Activated CD4-positive, alpha-beta T cell treated with anti-CD3 and anti-CD28 coated beads, Interleukin-10, Interleukin-2, amounts not matched to agents 100 ng/mL and 50 ng/mL, durations not matched to agents 16 hours and 8 hours (primary cell): ENCODE data around the gene TRPM3.
"Not testable (repeated sequence)": the region's sequence is repeated elsewhere in the genome, so short reads cannot be mapped to it uniquely, and the experiment has no call there.

Experiments
- DNase-seq: peaks from one replicate; pipeline ENCODE4 v3.0.0-alpha.2; 2020

Gene TRPM3

GRCh38 chr9:70994582-70994981, 126.8 kb downstream of the TRPM3 start:
- no peak for DNase-seq

- no peak for DNase-seq
These were observed 132.9 kb downstream of the TRPM3 start for GRCh38 chr9:70988551-70988950.

GRCh38 chr9:70987986-70988385, 133.4 kb downstream of the TRPM3 start:
- DNase-seq = no peak

DNA sequence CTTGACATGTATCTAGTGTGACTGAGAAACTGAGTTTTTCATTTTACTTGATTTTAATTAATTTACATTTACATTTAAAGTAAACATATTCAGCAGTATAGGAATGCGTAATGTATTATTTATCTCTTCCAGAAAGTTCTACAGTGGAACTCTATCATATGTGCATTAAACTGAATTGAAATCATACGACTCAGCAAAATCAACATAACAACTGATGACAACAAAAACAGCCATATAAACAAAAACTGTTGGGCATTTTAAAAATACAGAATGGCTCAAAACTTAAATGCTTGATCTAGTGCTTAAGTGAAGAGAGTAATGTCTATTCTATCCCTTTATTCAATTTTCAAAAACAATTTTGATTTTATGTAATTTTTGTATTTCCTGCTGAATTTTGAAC, 134.4 kb downstream of the TRPM3 start:
- DNase-seq = no peak

- no peak for DNase-seq
These were observed 137.6 kb downstream of the TRPM3 start for GRCh38 chr9:70983723-70984295.

- DNase-seq = no peak
These were observed 140.1 kb downstream of the TRPM3 start for GRCh38 chr9:70981312-70981711.

DNA sequence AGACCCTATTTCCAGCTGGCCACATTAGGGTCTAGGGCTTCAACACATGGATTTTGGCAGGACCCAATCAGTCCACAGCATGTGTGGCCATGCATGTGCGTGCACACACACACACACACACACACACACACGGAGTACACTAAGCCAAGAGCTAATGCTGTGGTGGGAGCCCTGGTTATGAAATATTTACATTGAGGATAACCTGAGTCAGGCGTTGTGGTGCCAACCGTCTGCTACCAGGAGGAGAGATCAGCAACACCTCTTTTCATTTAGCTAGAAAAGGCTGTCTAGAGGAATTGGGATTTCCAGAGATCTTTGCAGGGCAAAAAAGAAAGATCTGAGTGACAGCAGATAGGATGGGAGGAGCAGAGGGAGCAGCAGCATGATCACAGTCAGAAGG, 141.5 kb downstream of the TRPM3 start:
- no peak for DNase-seq

- no peak for DNase-seq
These were observed 143.3 kb downstream of the TRPM3 start for GRCh38 chr9:70978085-70978484.

DNA sequence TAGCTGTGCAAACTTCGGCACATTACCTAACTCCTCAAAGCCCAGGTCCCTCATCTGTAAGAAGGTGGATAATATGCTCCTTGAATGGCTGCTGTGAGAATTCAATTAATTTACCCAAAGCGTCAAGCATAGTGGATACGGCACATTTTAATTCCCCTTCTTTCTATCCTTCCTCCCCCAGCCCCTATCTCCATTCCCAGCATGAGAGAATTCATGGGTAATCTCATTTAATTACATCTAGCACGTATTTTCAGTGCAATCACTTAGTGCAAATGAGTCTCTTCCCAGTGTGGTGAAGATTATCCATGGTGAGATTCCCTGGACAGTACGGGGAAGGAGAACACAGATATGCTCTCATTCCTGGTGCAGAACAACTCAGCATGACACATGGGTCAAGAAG, 145.6 kb downstream of the TRPM3 start:
- no peak for DNase-seq

- no peak for DNase-seq
These were observed 149.7 kb downstream of the TRPM3 start for GRCh38 chr9:70971723-70972122.

DNA sequence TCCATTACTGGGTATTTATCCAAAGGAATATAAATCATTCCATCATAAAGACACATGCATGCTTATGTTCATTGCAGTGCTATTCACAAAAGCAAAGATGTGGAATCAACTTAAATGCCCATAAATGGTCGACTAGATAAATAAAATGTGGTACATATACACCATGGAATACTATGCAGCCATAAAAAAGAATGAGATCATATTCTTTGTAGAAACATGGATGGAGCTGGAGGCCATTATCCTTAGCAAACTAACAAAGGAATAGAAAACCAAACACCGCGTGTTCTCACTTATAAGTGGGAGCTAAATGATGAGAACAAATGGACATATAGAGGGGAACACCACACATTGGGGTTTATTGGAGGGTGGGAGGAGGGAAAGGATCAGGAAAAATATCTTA, 155.0 kb downstream of the TRPM3 start:
- not testable (repeated sequence) for DNase-seq

GRCh38 chr9:70964861-70965260, 156.6 kb downstream of the TRPM3 start:
- DNase-seq = no peak

GRCh38 chr9:70963554-70963953, 157.9 kb downstream of the TRPM3 start:
- DNase-seq = no peak

- DNase-seq = no peak
These were observed 158.5 kb downstream of the TRPM3 start for GRCh38 chr9:70962761-70963440.

DNA sequence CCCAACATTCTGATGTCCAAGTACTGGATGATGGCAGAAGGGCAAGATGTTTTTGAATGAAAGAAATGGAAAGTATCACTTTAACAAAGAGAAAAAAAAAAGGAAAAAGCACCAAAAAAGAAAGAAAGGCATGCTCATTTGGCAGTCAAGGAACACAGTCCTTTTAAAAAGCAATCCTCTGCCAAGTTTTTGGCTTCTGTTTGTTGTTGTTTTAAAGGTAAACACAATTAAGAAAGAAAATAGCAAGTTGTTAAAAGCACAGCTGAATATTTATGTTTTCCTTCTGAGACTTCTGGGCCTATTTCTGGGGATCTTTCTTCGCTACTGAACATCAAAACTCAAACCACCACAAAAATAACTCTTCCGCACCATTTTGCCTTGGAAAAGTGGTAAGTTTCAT, 162.1 kb downstream of the TRPM3 start:
- DNase-seq = no peak

GRCh38 chr9:70954596-70955143, 166.8 kb downstream of the TRPM3 start:
- DNase-seq = no peak

GRCh38 chr9:70954126-70954525, 167.3 kb downstream of the TRPM3 start:
- no peak for DNase-seq

- no peak for DNase-seq
These were observed 169.4 kb downstream of the TRPM3 start for GRCh38 chr9:70951749-70952727.

DNA sequence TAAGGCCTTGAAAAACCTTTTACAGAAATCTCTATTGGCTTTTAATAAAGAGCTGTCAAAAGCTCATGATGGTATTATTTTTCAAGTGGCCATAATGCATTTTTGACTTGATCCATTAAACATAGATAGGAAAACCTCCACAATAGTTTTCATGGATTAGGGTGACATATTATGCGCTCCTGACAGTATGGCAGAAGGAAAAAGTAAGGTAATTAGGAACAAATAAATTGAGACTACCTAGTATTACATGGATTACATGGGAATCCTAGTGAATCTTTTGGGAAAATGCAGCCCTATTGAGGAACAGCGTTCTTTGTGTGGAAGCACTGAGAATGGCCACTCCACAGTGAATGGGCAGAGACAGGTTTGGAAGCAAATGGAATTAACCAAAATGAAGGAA, 171.2 kb downstream of the TRPM3 start:
- no peak for DNase-seq

DNA sequence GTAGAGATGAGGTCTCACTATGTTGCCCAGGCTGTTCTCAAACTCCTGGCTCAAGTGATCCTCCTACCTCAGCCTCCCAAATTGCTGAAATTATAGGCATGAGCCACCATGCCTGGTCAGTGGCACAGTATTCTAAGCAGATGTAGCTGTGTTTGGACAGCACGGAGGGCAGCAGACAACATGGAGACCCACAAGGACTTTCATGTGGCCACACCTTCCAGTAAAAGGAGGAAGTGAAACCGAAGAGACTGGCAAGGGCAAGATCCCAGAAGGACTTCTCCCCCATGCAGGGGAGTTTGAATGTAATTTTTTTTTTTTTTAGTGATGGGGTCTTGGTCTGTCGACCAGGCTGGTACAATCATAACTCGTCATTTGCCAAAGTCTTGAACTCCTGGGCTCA, 172.2 kb downstream of the TRPM3 start:
- no peak for DNase-seq

DNA sequence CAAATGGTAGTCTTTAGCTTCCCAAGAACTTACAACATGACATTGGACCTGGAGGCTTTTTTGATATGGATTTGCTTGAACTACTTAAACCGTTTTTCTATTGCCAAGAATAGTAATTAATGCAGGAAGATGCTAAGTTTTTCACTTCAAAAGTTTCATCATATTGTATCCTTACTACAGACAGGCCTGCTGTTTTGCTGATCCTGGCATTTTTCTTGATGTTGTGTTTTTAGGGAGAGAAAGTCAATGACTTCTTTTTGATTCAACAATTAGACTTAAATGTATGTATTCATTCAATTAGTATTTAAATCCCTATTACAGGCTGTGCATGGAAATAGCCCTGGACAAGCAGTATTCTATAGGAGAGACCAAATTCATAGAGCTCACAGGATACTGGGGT, 172.7 kb downstream of the TRPM3 start:
- DNase-seq = no peak

DNA sequence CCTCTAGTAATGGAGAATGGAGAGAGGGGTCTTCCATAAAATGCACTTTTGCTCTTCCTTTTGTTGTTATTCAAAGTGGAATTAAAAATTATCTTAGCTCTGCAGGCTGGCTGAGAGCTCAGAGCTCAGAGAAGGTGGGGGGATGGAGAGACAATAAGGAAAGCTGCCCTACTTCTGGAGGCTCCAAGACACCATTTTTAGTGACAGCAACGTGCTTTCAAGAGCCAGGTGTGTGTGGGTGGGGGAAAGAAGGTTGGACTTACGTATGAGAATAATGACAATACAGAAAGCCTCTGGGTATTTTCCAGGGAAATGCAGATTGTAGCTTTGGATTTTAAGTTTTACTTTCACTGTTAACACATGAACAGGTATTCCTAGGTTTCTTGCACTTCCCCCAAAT, 173.9 kb downstream of the TRPM3 start:
- no peak for DNase-seq

DNA sequence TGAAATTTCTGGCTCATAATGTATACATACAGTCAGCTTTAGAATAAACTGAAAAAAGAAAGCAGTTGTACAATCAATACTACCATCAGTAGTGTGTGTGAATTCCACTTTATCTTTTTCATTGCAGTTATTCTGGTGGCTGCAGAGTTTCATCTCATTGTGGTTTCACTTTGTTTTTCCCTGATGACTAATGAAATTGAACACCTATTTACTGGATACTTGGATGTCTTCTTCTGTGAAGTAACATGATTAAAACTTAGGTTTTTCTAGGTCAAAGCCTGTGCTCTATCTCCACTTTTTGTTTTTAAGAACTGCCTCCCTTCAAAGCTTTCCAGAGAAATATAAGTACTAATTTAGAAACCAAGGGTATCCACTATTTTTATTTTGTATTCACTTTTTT, 174.3 kb downstream of the TRPM3 start:
- no peak for DNase-seq

DNA sequence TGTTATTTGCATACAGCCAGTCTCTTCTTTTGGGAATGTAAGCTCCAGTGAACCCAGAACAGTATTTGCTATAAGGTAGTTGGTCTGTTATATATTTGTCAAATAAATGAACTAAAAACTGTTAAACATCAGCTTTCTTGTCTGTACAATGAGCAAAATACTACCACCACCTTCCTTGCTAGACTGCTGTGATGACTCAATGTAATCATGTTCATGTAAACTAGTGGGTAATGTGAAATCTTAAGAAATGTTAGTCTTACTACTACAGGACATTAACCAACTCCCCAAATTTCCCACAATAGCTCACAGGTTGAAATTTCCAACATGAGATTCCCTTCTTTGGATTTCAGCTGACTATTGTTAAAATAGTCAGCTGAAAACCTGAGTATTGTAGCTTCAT, 176.1 kb downstream of the TRPM3 start:
- DNase-seq = no peak
